Activated CD8-positive, alpha-beta memory T cell treated with anti-CD3 and anti-CD28 coated beads for 36 hours (primary cell): ENCODE results near the gene PTPN22. TPM values are rescaled to one million over a fixed set of nuclear protein-coding genes. Genes with fewer than 3 reads are reported as not detected.

Source experiments
- CTCF ChIA-PET: fragments of 350-600 bp; sonication (Branson Sonifier 250); formaldehyde crosslinking; loops from one replicate; lab custom pipeline; 2021; ENCODE audit warnings: antibody characterized with exemption; lab: Charles Lee
- POLR2A ChIA-PET: fragments of 350-600 bp; sonication (Branson Sonifier 250); formaldehyde crosslinking; loops from one replicate; lab custom pipeline; 2021; ENCODE audit warnings: antibody characterized with exemption; lab: Charles Lee
- total RNA-seq, 2 experiments: library from RNA; stranded (reverse); gene quantifications; one replicate each; pipeline ENCODE4 v1.2.3, GENCODE V29; 2021

PTPN22 gene
- total RNA-seq, 2 experiments from 2014 or later: 71.6 to 73.3 TPM

GRCh38 chr1:113788802-113789201 lies 82.7 kb downstream of the PTPN22 start:
- ChIA-PET CTCF (interaction anchor here (1.2 kb wide), 1 partner anchor 12 kb away, joined by 3 read pairs; no protein-coding TSS in a partner anchor), POLR2A (no interaction called here)

DNA sequence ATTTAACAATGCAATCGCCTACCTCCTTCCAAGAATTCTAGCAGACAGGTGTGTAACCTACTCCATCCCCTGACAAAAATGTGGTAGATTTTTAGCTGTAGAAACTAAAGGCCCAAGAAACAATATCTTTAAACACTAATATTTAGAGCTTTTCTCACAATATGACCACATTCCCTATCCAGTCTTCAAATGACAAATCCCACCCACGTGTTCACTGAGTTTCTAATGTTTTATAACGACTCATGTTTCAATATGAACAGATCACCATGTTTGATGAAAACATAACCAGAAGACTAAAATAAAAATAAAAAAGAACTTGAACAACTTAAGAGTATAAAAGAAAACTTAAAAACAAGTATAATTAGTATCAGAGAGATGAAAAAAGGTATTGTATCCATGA lies 83.8 kb downstream of the PTPN22 start:
- POLR2A ChIA-PET: interaction anchor here (0.6 kb wide), 1 partner anchor 19 kb away, joined by 3 read pairs; no protein-coding TSS in a partner anchor

DNA sequence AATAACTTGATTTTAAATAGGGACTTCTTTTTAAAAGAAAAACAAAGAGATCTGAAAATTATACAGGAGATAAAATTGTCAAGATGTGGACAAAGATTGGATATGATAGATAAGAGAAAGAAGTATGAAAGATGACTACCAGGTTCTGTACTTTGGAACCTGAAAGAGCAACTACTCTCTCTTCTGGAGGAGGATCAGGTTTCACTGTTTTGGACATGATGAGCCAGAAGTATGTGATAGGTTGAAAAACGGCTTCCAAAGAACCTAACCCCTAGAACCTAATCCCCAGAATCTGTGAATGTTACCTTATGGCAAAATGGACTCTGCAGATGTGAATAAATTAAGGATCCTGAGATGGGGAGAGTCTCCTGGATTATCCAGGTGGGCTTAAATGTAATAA lies 85.4 kb downstream of the PTPN22 start:
- POLR2A ChIA-PET: no interaction called here
- CTCF ChIA-PET: interaction anchor here (1.1 kb wide), 1 partner anchor 27 kb away, joined by 5 read pairs; no protein-coding TSS in a partner anchor

More for the DNA sequence above, 83.8 kb downstream of the PTPN22 start:
- CTCF ChIA-PET: no interaction called here

- CTCF ChIA-PET: interaction anchor here (0.9 to 1.3 kb wide), 4 partner anchors 9 to 64 kb away, joined by 3 to 4 read pairs (median 4); partner anchors contain the start of gene PHTF1
Observed at GRCh38 chr1:113784104-113784779, 87.3 kb downstream of the PTPN22 start.

GRCh38 chr1:113783254-113784103 lies 88.0 kb downstream of the PTPN22 start:
- POLR2A ChIA-PET: no interaction called here
- CTCF ChIA-PET: interaction anchor here (0.9 to 1.3 kb wide), 3 partner anchors 8 to 63 kb away, joined by 3 to 4 read pairs (median 3); partner anchors contain the start of gene PHTF1

More at GRCh38 chr1:113784104-113784779, 87.3 kb downstream of the PTPN22 start:
- POLR2A ChIA-PET: interaction anchor here (0.5 to 1.0 kb wide), 2 partner anchors 20 to 144 kb away, joined by 3 to 7 read pairs; no protein-coding TSS in a partner anchor

GRCh38 chr1:113782406-113782805 lies 89.1 kb downstream of the PTPN22 start:
- ChIA-PET CTCF (no interaction called here), POLR2A (no interaction called here)

DNA sequence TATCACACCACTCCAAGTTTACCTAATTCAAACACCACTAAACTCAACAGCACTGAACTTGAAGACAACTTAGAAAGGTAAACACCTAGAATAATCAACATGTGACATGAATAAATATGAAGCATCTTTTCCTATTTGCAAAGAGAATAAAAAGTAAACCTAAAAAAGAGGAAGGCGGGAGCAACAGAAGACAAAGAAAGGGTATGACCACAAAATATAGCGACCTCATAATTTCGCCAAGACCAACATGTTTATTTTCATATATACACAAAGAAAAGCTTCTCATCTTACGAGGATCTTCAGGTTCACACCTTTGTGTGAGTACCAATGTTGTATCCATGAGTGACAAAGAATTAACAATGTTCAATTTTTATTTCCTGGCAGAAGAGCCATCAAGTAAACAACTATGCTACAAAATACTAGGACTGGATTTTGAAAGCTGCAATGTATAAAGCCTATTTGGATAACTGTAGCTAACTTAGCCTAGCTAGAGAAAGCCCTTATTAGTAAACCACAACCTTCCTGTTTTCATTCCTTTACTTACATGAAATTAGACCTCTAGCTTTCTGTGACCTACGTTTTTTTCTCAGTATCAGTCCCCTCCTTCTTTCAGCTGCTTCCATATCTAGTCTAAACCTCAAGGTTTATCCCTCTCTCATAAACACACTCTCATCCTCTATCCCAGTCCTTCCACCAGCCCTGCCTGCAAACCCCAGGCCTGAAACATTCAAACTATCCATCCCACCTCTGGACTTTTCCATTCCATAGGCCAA lies 91.0 kb downstream of the PTPN22 start:
- ChIA-PET CTCF (interaction anchor here (0.6 kb wide), 1 partner anchor 134 kb away, joined by 4 read pairs; no protein-coding TSS in a partner anchor), POLR2A (interaction anchor here (0.5 kb wide), 1 partner anchor 22 kb away, joined by 3 read pairs; no protein-coding TSS in a partner anchor)

- POLR2A ChIA-PET: no interaction called here
Observed at GRCh38 chr1:113779542-113779941, 92.0 kb downstream of the PTPN22 start.

GRCh38 chr1:113777561-113777960 lies 94.0 kb downstream of the PTPN22 start:
- ChIA-PET CTCF (interaction anchor here (0.7 kb wide), 1 partner anchor 828 kb away, joined by 3 read pairs; no protein-coding TSS in a partner anchor), POLR2A (no interaction called here)

More at GRCh38 chr1:113779542-113779941, 92.0 kb downstream of the PTPN22 start:
- CTCF ChIA-PET: no interaction called here

GRCh38 chr1:113770031-113770430 lies 101.5 kb downstream of the PTPN22 start:
- ChIA-PET CTCF (no interaction called here), POLR2A (no interaction called here)

DNA sequence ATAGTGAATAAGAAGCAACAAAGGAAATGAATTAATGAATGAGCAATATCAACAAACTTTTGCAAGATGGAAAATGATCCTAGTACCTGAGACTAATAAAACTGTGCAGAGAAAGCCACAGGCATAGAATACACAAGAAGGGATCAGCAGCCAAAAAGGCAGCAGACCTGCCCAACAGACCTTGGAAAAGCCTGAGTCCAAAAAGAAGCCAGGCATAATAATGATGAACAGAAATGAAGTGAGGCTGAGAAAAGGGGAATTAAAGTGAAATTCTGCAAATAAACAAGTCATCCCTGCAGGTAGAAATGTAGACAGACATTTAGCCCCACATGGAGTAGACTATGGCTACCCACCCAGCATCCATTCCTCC lies 101.9 kb downstream of the PTPN22 start:
- CTCF ChIA-PET: no interaction called here
- POLR2A ChIA-PET: no interaction called here

GRCh38 chr1:113768916-113769600 lies 102.5 kb downstream of the PTPN22 start:
- CTCF ChIA-PET: no interaction called here
- POLR2A ChIA-PET: interaction anchor here (1.2 kb wide), 1 partner anchor 18 kb away, joined by 3 read pairs; no protein-coding TSS in a partner anchor

GRCh38 chr1:113765306-113766230 lies 105.9 kb downstream of the PTPN22 start:
- ChIA-PET POLR2A (no interaction called here), CTCF (no interaction called here)

Other genes starting within 250 kb of the PTPN22 start
- 10 to 100 TPM; 19.7 to 22.1 TPM for gene PHTF1, start 112.2 kb downstream of the PTPN22 start, total RNA-seq
- 10 to 100 TPM; 14.4 to 15.3 TPM for gene RSBN1, start 59.2 kb downstream of the PTPN22 start, total RNA-seq
- gene BCL2L15, start 15.9 kb upstream of the PTPN22 start, total RNA-seq: under 1 TPM; 0.74 to 0.82 TPM
- 10 to 100 TPM; 35.1 to 37.0 TPM for gene AP4B1, start 33.1 kb upstream of the PTPN22 start, total RNA-seq
- 10 to 100 TPM; 33.2 to 33.9 TPM for gene DCLRE1B, start 33.6 kb upstream of the PTPN22 start, total RNA-seq
- gene HIPK1, start 57.6 kb upstream of the PTPN22 start, total RNA-seq: 10 to 100 TPM; 60.7 to 61.7 TPM
- under 1 TPM; 0.15 to 0.17 TPM for gene OLFML3, start 107.8 kb upstream of the PTPN22 start, total RNA-seq